Caco-2 (cell line): ENCODE data around the gene SMARCD1. TPM values are rescaled to one million over a fixed set of nuclear protein-coding genes. Genes with fewer than 3 reads are reported as not detected.

ENCODE experiments used
- BruUV-seq: library from RNA; stranded (reverse); fragments of 400-500 nt; replicated peaks from 2 replicates; lab custom pipeline; 2021; lab: Mats Ljungman, UMichigan
- CTCF ChIA-PET: fragments of 300-600 bp; sonication (Branson Sonifier 250); formaldehyde crosslinking; loops from one replicate; lab custom pipeline; 2022; ENCODE audit warnings: antibody characterized with exemption; lab: Charles Lee
- POLR2A ChIA-PET: fragments of 300-600 bp; sonication (Branson Sonifier 250); formaldehyde crosslinking; loops from one replicate; lab custom pipeline; 2022; ENCODE audit warnings: antibody characterized with exemption; lab: Charles Lee
- DNase-seq, 2 experiments: peaks; one replicate each; pipeline versions ENCODE4 v3.0.0 to v3.0.0-alpha.2; 2020 to 2022
- H3K27me3 ChIP-seq: replicated peaks from 2 replicates; pipeline ENCODE4 v1.6.0; 2011; ENCODE audit warnings: low read length; ENCODE audit not compliant: control insufficient read depth, insufficient read depth
- H3K36me3 ChIP-seq: 2 replicates; pipeline ENCODE4 v1.5.1; 2011; ENCODE audit warnings: low read length; ENCODE audit not compliant: control insufficient read depth, insufficient read depth
- H3K4me1 ChIP-seq: fragments of 250-450 bp; sonication (Bioruptor Pico); 2 replicates; pipeline ENCODE4 v1.5.1; 2020; ENCODE audit warnings: mild to moderate bottlenecking
- H3K4me3 ChIP-seq: 2 replicates; pipeline ENCODE4 v1.5.1; 2011; ENCODE audit warnings: low read depth, mild to moderate bottlenecking, control low read depth, low read length
- H3K9me3 ChIP-seq: fragments of 250-450 bp; sonication (Bioruptor Pico); 2 replicates; pipeline ENCODE4 v1.5.1; 2020; ENCODE audit warnings: mild to moderate bottlenecking, moderate library complexity
- H3K27ac Mint-ChIP-seq: one replicate; pipeline ENCODE4 v1.8.0; 2022; ENCODE audit warnings: mixed read lengths; ENCODE audit not compliant: unreplicated experiment
- H3K27me3 Mint-ChIP-seq: one replicate; pipeline ENCODE4 v1.8.0; 2022; ENCODE audit warnings: mixed read lengths; ENCODE audit not compliant: insufficient read depth, unreplicated experiment
- H3K36me3 Mint-ChIP-seq: one replicate; pipeline ENCODE4 v1.8.0; 2022; ENCODE audit warnings: mild to moderate bottlenecking, mixed read lengths; ENCODE audit not compliant: insufficient read depth, unreplicated experiment
- H3K4me1 Mint-ChIP-seq: one replicate; pipeline ENCODE4 v1.8.0; 2022; ENCODE audit warnings: low read depth, mixed read lengths; ENCODE audit not compliant: unreplicated experiment
- H3K4me3 Mint-ChIP-seq: one replicate; pipeline ENCODE4 v1.8.0; 2022; ENCODE audit warnings: mild to moderate bottlenecking, moderate library complexity, mixed read lengths; ENCODE audit not compliant: unreplicated experiment
- H3K9me3 Mint-ChIP-seq: one replicate; pipeline ENCODE4 v1.8.0; 2022; ENCODE audit warnings: mixed read lengths; ENCODE audit not compliant: unreplicated experiment
- intact Hi-C: fragments of 100-400 bp; cut with micrococcal nuclease; formaldehyde crosslinking; loops from one replicate; pipeline ENCODE4 v1.10.0; 2022; ENCODE audit not compliant: unreplicated experiment
- total RNA-seq: library from RNA; stranded (reverse); gene quantifications from 2 replicates; pipeline ENCODE4 v1.2.3, GENCODE V29; 2022
- TF ChIP-seq, protein P1 (sequence below), 2 experiments: fragments of 200-600 bp in 1 of 2; IDR thresholded peaks; 1 replicate in 1 of 2; 2 replicates in 1 of 2; pipeline versions ENCODE4 v1.5.1 to v1.8.0; 2011 to 2022; ENCODE audit warnings: antibody characterized with exemption in 1 of 2, control low read depth in 1 of 2, inconsistent platforms in 1 of 2, low read depth in 1 of 2, low read length in 1 of 2, mild to moderate bottlenecking in 1 of 2, moderate library complexity in 1 of 2; ENCODE audit not compliant: insufficient read depth in 1 of 2, severe bottlenecking in 1 of 2, unreplicated experiment in 1 of 2

SMARCD1 gene
- total RNA-seq, 1 experiment from 2014 or later = 158 TPM

- H3K27me3 Mint-ChIP-seq = no peaks in the 10 kb centered on the region
- H3K9me3 Mint-ChIP-seq = no peaks in the 10 kb centered on the region
- H3K4me3 Mint-ChIP-seq = no peak within 1 kb of the TSS
Measured at GRCh38 chr12:50103767-50104321, 18.7 kb downstream of the SMARCD1 start, which contains the start of gene GPD1. Gene GPD1 (plus strand): TSS chr12:50104008. CDS start chr12:50104051, 43 bp downstream.

DNA sequence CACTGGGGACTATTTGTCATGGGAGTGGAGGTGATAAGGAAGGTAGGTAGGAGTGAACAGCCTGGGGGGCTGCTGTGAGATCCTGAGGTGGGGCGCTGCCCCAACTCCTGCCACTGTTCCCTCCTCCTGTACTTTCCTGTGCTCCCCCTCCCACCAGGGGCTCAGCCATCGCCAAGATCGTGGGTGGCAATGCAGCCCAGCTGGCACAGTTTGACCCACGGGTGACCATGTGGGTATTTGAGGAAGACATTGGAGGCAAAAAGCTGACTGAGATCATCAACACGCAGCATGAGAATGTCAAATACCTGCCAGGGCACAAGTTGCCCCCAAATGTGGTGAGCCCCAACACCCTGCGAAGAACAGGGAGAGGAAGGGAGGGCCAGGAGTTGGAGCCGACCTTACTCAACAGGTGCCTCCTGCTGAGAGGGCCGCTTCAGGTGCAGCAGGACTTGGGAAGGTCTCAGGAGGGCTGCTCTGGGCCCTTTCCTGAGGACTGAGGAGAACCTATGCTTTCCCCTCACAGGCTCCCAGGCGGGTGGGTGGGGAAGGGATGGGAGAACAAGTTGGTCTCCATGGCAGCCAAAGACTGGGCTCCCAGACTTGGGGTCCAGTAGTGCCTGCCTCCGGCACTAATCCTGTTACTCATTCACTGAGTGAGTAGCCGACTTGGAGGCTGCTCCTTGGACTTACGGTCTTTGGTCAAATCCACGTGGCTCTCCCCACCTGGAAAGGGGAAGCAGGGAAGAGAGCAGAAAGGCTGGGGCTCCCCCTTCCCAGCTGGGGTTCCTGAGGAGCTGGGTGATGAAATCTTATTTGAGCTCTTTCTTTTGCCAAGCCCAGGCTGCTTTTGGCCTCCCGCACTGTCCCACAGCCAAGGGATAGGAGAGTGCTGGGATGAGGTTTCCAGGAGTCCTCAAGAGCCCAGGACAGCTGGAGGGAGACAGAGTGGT, 19.6 kb downstream of the SMARCD1 start:
- peak overlapping the region; percentile 35 for H3K27ac Mint-ChIP-seq
- CTCF ChIA-PET = interaction anchor here (1.2 to 1.3 kb wide), 2 partner anchors 7 to 137 kb away, joined by 5 to 11 read pairs; partner anchors contain the start of gene COX14
- TF ChIP-seq, protein P1, sequence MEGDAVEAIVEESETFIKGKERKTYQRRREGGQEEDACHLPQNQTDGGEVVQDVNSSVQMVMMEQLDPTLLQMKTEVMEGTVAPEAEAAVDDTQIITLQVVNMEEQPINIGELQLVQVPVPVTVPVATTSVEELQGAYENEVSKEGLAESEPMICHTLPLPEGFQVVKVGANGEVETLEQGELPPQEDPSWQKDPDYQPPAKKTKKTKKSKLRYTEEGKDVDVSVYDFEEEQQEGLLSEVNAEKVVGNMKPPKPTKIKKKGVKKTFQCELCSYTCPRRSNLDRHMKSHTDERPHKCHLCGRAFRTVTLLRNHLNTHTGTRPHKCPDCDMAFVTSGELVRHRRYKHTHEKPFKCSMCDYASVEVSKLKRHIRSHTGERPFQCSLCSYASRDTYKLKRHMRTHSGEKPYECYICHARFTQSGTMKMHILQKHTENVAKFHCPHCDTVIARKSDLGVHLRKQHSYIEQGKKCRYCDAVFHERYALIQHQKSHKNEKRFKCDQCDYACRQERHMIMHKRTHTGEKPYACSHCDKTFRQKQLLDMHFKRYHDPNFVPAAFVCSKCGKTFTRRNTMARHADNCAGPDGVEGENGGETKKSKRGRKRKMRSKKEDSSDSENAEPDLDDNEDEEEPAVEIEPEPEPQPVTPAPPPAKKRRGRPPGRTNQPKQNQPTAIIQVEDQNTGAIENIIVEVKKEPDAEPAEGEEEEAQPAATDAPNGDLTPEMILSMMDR (IDR thresholded peaks at IDR 0.05; ENCODE audit: insufficient read depth in 1 of 2, low read depth in 1 of 2, low read length in 1 of 2, severe bottlenecking in 1 of 2, unreplicated experiment in 1 of 2) = no peak

More at GRCh38 chr12:50103767-50104321, 18.7 kb downstream of the SMARCD1 start, which contains the start of gene GPD1:
- intact Hi-C loops = no loop called here
- peaks cover 19% of the 10 kb centered on the region for H3K4me1 Mint-ChIP-seq
- Histone ChIP-seq H3K27me3 (no peaks in the 10 kb centered on the region), H3K36me3 (peaks cover 7% of the 10 kb centered on the region; the same call in 1 of the 2 replicates), H3K4me1 (peaks cover 30% of the 10 kb centered on the region), H3K9me3 (no peaks in the 10 kb centered on the region), H3K4me3 (no peak within 1 kb of the TSS)
- peaks cover 35% of the 10 kb centered on the region for H3K36me3 Mint-ChIP-seq
- ChIA-PET CTCF (interaction anchor here (0.6 to 1.3 kb wide), 5 partner anchors 8 to 137 kb away, joined by 3 to 11 read pairs (median 4); partner anchors contain the start of gene COX14), POLR2A (interaction anchor here (0.6 to 0.7 kb wide), 2 partner anchors 27 to 33 kb away, joined by 3 to 7 read pairs; no protein-coding TSS in a partner anchor)
- BruUV-seq = no TSS peak
- H3K27ac Mint-ChIP-seq = peak within 1 kb of the TSS; percentile 35
- TF ChIP-seq, protein P1 (IDR thresholded peaks at IDR 0.05; ENCODE audit: insufficient read depth in 1 of 2, low read depth in 1 of 2, low read length in 1 of 2, severe bottlenecking in 1 of 2, unreplicated experiment in 1 of 2) = no peak
- DNase-seq = no peak

DNA sequence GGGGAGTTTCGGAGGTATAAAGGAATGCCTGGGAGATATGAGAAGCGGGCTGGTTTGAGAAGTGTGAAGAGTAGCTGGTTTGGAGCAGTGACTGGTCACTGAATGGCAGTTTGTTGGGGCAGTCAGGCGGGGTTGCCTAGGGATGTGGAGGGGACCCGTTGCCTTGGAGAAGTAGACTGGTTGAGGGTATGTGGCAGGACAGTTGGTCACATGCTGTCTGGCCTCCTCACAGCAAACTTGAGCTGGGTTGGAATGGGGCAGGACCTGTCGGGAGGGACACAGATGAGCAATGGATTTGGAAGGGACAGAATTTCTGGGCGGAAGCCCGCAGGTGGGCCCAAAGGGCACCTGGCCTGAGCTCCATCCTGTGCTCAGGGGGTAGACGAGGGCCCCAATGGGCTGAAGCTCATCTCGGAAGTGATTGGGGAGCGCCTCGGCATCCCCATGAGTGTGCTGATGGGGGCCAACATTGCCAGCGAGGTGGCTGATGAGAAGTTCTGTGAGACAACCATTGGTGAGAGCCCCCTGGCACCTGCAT, 20.8 kb downstream of the SMARCD1 start:
- DNase-seq = no peak
- H3K4me3 Mint-ChIP-seq = no peak overlapping the region
- Histone ChIP-seq H3K9me3 (no peaks in the 10 kb centered on the region), H3K4me3 (no peak overlapping the region), H3K4me1 (peaks cover 50% of the 10 kb centered on the region), H3K27me3 (no peaks in the 10 kb centered on the region), H3K36me3 (peaks cover 2% of the 10 kb centered on the region; the same call in 1 of the 2 replicates)
- peaks cover 29% of the 10 kb centered on the region for H3K4me1 Mint-ChIP-seq
- BruUV-seq = no TSS peak
- H3K36me3 Mint-ChIP-seq = peaks cover 16% of the 10 kb centered on the region
- H3K27ac Mint-ChIP-seq = no peak overlapping the region
- intact Hi-C loops = no loop called here
- no peaks in the 10 kb centered on the region for H3K27me3 Mint-ChIP-seq
- no peaks in the 10 kb centered on the region for H3K9me3 Mint-ChIP-seq
- ChIA-PET POLR2A (no interaction called here), CTCF (no interaction called here)
- TF ChIP-seq, protein P1 (IDR thresholded peaks at IDR 0.05; ENCODE audit: insufficient read depth in 1 of 2, low read depth in 1 of 2, low read length in 1 of 2, severe bottlenecking in 1 of 2, unreplicated experiment in 1 of 2) = no peak

More for the DNA sequence above, 19.6 kb downstream of the SMARCD1 start:
- BruUV-seq = no TSS peak
- H3K36me3 ChIP-seq = peaks cover 4% of the 10 kb centered on the region; the same call in 1 of the 2 replicates
- no peak overlapping the region for H3K4me3 Mint-ChIP-seq
- H3K27me3 ChIP-seq = no peaks in the 10 kb centered on the region
- no peaks in the 10 kb centered on the region for H3K27me3 Mint-ChIP-seq
- intact Hi-C loops = no loop called here
- H3K4me1 Mint-ChIP-seq = peaks cover 19% of the 10 kb centered on the region
- H3K36me3 Mint-ChIP-seq = peaks cover 26% of the 10 kb centered on the region
- H3K4me3 ChIP-seq = no peak overlapping the region
- H3K4me1 ChIP-seq = peaks cover 37% of the 10 kb centered on the region
- DNase-seq = peak in 1 of 2 experiments; percentile 80
- H3K9me3 ChIP-seq = no peaks in the 10 kb centered on the region
- POLR2A ChIA-PET = interaction anchor here (0.7 kb wide), 1 partner anchor 34 kb away, joined by 3 read pairs; no protein-coding TSS in a partner anchor
- H3K9me3 Mint-ChIP-seq = no peaks in the 10 kb centered on the region
